Smooth muscle cell (in vitro differentiated cells): Measurements from ENCODE around the gene PDZD4. TPM values are rescaled to one million over a fixed set of nuclear protein-coding genes. Genes with fewer than 3 reads are reported as not detected.

Experiments
- DNase-seq: peaks from one replicate; lab custom pipeline; 2025; ENCODE audit not compliant: unreplicated experiment; lab: John Stamatoyannopoulos, UW
- H2AFZ ChIP-seq: fragments of 200-600 bp; sonication (generic); 2 replicates; pipeline ENCODE4 v1.6.0; 2016; ENCODE audit warnings: antibody characterized with exemption, low read depth, mild to moderate bottlenecking
- H3F3A ChIP-seq: fragments of 200-600 bp; sonication (generic); 2 replicates; pipeline ENCODE4 v1.6.0; 2017; ENCODE audit warnings: antibody characterized with exemption, low read depth
- H3K27ac ChIP-seq: fragments of 200-600 bp; sonication (generic); 2 replicates; pipeline ENCODE4 v1.5.1; 2016; ENCODE audit warnings: low read depth, mild to moderate bottlenecking
- H3K27me3 ChIP-seq: fragments of 200-600 bp; sonication (generic); 2 replicates; pipeline ENCODE4 v1.6.1; 2016; ENCODE audit warnings: low read depth, mild to moderate bottlenecking
- H3K36me3 ChIP-seq: fragments of 200-600 bp; sonication (generic); 2 replicates; pipeline ENCODE4 v1.5.1; 2016; ENCODE audit warnings: low read depth
- H3K4me1 ChIP-seq: fragments of 200-600 bp; sonication (generic); 2 replicates; pipeline ENCODE4 v1.5.1; 2016; ENCODE audit warnings: low read depth
- H3K4me2 ChIP-seq: fragments of 200-600 bp; sonication (generic); 2 replicates; pipeline ENCODE4 v1.6.0; 2016; ENCODE audit warnings: mild to moderate bottlenecking
- H3K4me3 ChIP-seq: fragments of 200-600 bp; sonication (generic); 2 replicates; pipeline ENCODE4 v1.5.1; 2016; ENCODE audit warnings: mild to moderate bottlenecking
- H3K79me2 ChIP-seq: fragments of 200-600 bp; sonication (generic); 2 replicates; pipeline ENCODE4 v1.6.0; 2016; ENCODE audit warnings: low read depth, mild to moderate bottlenecking
- H3K9ac ChIP-seq: fragments of 200-600 bp; sonication (generic); 2 replicates; pipeline ENCODE4 v1.6.0; 2016; ENCODE audit warnings: low read depth
- H3K9me3 ChIP-seq: fragments of 200-600 bp; sonication (generic); replicated peaks from 2 replicates; pipeline ENCODE4 v1.5.1; 2016; ENCODE audit warnings: low read depth
- H4K20me1 ChIP-seq: fragments of 200-600 bp; sonication (generic); 2 replicates; pipeline ENCODE4 v1.6.0; 2016; ENCODE audit warnings: low read depth
- WGBS: methylation state at CpG from one replicate; pipeline ENCODE4 v1.1.7; 2016; ENCODE audit warnings: low lambda C conversion rate; 5-methylcytosine and 5-hydroxymethylcytosine counted together
- polyA plus RNA-seq: library from polyadenylated mRNA; unstranded; fragments of >200 nt; fragmentation: Nextera tagmentation; extraction: Ambion mirVana; gene quantifications from 2 replicates; pipeline ENCODE4 v1.2.1, GENCODE V29; 2016
- total RNA-seq: library from RNA; depleted of rRNA; stranded (reverse); fragments of >200 nt; gene quantifications from 2 replicates; pipeline ENCODE4 v1.2.3, GENCODE V29; 2014
- TF ChIP-seq, protein P1 (sequence below): fragments of 200-600 bp; sonication (generic); IDR thresholded peaks from 2 replicates; pipeline ENCODE4 v1.5.1; 2017; ENCODE audit warnings: borderline replicate concordance, mild to moderate bottlenecking, antibody characterized with exemption; ENCODE audit not compliant: insufficient read depth, poor library complexity, severe bottlenecking

The PDZD4 gene
- total and polyA plus RNA-seq, 2 experiments from 2014 or later, result 2.3 to 3.1 TPM

DNA sequence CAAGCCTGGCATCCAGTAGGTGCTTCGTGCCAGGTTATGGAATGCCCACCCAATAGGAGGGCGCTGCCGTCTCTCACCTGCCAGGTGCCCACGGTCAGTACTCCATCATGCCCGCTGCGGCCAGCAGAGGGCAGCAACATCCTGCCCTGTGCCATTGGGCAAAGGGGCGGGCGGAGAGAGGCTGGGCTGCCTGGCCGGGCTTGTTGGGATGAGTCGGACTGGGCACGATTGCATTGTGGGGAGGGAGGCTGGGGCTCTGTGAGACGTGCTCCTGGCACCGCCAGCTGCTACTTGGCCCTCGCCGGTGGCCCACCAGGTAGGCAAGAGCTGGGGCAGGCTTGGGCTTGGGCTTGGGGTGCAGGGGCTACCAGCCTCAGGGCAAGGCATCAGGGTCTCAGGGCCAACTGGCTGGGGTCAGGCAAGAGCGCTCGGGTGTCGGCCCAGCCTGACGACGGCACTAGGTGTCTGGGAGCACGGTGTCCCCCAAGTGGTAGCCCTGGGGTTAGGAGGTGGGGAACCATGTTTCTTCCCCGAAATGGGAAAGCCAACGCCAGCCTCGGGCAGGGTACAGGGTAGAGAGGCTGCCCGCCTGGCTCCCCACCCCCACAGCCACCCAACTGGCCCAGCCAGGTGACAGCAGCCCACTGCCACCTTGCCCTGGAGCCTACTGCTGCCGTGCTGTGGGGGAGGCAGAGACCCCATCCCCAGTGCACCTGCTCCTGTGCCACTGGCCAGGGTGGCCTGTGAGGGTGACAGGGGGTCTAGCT, 66.2 kb downstream of the PDZD4 start, which contains the start of gene PLXNB3:
PLXNB3 (plus strand) TSS at position 261 of the 767 bp plus-strand sequence. CDS start 1,287 bp downstream, outside the sequence.
- Histone ChIP-seq H4K20me1 (no peaks in the 10 kb centered on the region), H3K27me3 (no peaks in the 10 kb centered on the region), H3K9me3 (no peaks in the 10 kb centered on the region), H3K79me2 (no peaks in the 10 kb centered on the region), H3K4me2 (peak within 1 kb of the TSS; percentile 87), H3K36me3 (no peaks in the 10 kb centered on the region), H3K4me1 (no peaks in the 10 kb centered on the region), H2AFZ (no peak within 1 kb of the TSS), H3K27ac (no peak within 1 kb of the TSS), H3K4me3 (no peak within 1 kb of the TSS), H3F3A (no peaks in the 10 kb centered on the region), H3K9ac (no peak within 1 kb of the TSS)
- TF ChIP-seq, protein P1, sequence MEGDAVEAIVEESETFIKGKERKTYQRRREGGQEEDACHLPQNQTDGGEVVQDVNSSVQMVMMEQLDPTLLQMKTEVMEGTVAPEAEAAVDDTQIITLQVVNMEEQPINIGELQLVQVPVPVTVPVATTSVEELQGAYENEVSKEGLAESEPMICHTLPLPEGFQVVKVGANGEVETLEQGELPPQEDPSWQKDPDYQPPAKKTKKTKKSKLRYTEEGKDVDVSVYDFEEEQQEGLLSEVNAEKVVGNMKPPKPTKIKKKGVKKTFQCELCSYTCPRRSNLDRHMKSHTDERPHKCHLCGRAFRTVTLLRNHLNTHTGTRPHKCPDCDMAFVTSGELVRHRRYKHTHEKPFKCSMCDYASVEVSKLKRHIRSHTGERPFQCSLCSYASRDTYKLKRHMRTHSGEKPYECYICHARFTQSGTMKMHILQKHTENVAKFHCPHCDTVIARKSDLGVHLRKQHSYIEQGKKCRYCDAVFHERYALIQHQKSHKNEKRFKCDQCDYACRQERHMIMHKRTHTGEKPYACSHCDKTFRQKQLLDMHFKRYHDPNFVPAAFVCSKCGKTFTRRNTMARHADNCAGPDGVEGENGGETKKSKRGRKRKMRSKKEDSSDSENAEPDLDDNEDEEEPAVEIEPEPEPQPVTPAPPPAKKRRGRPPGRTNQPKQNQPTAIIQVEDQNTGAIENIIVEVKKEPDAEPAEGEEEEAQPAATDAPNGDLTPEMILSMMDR, result peak; percentile 67
- DNase-seq, result no peak
- WGBS, result 68% methylated on average over 25 of the region's 26 CpGs

DNA sequence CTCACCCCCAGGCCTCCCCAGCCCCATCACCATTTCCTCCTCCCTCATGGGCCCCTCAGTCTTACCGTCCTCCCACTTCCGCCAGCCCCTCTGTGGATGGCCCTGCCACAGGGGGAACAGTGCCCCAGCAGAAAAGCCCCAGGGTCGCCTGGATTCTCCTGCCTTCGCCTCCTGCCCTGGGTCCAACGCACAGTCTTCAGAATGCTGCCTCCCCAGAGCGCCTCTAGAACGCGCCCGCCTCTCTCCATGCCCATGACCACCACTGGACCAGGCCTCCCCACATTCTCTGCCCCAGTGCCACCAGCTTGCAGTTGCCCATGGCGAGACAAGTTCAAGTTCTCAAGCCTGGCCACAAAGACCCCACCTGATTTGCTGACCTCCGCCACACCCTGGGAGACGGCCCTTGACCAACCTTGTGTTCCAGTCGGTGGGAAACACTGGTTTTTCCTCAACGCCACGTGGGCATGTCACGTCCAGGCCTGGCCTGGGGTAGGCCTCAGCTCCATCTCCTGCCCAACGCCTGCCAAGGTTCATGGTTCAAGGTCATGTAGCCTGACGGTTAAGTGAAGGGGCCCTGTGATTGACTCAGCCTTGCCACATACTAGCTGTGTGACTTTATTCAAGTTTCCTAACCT, 66.9 kb downstream of the PDZD4 start:
- Histone ChIP-seq H3K4me1 (no peaks in the 10 kb centered on the region), H3K4me3 (no peak overlapping the region), H3K9ac (no peak overlapping the region), H3K36me3 (no peaks in the 10 kb centered on the region), H4K20me1 (no peaks in the 10 kb centered on the region), H2AFZ (no peak overlapping the region), H3K79me2 (no peaks in the 10 kb centered on the region), H3K4me2 (no peak overlapping the region), H3K9me3 (no peaks in the 10 kb centered on the region), H3F3A (no peaks in the 10 kb centered on the region), H3K27me3 (no peaks in the 10 kb centered on the region), H3K27ac (no peak overlapping the region)
- TF ChIP-seq, protein P1, result no peak
- WGBS, result 93% methylated on average over 18 of the region's 18 CpGs
- no peak for DNase-seq

DNA sequence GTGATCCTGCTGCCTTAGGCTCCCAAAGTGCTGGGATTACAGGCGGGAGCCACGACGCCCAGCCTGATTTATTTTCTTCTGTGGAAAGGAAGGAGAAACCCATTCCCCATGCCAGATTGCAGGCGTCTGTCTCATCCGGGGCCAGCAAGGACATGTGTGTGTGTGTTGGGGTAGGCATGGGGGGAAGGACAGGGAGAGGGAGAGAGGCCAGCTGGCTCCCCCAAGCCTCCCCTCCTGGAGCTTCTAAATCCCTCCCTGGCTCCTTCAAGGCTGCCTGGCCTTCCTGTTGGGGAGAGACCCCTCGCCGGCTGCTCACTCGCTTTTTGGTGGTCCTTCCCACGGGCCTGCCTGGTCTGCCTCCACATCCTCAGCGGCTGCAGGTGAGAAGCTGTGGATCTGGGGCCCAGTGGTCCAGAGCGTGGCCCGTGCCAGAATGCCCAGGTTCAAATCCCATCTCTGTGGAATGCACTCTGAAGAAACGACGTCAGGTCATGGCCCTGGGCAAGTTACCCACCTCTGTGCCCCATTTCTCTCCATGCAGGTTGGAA, 67.6 kb downstream of the PDZD4 start:
- H3F3A ChIP-seq, result no peaks in the 10 kb centered on the region
- H3K9ac ChIP-seq, result no peak overlapping the region
- 95% methylated on average over 14 of the region's 14 CpGs for WGBS

More for the DNA sequence above, 67.6 kb downstream of the PDZD4 start:
- H3K27me3 ChIP-seq, result no peaks in the 10 kb centered on the region
- no peak overlapping the region for H2AFZ ChIP-seq
- no peaks in the 10 kb centered on the region for H3K9me3 ChIP-seq
- no peak overlapping the region for H3K4me2 ChIP-seq
- TF ChIP-seq, protein P1, result no peak
- no peaks in the 10 kb centered on the region for H3K4me1 ChIP-seq
- no peak for DNase-seq
- no peaks in the 10 kb centered on the region for H4K20me1 ChIP-seq
- no peak overlapping the region for H3K4me3 ChIP-seq
- H3K27ac ChIP-seq, result no peak overlapping the region
- H3K79me2 ChIP-seq, result no peaks in the 10 kb centered on the region
- no peaks in the 10 kb centered on the region for H3K36me3 ChIP-seq
